Ishikawa (cell line): ENCODE results near the gene PCID2.

ENCODE experiments used
- CREB1 ChIP-seq: IDR thresholded peaks from 2 replicates; pipeline ENCODE4 v1.6.1; 2012; ENCODE audit warnings: low read depth
- EGR1 ChIP-seq: IDR thresholded peaks from 2 replicates; pipeline ENCODE4 v1.6.1; 2012
- EP300 ChIP-seq: IDR thresholded peaks from 2 replicates; pipeline ENCODE4 v1.6.1; 2012; ENCODE audit warnings: borderline replicate concordance
- FOXM1 ChIP-seq: IDR thresholded peaks from 2 replicates; pipeline ENCODE4 v1.6.1; 2012; ENCODE audit warnings: low read depth, borderline replicate concordance
- NFIC ChIP-seq: IDR thresholded peaks from 2 replicates; pipeline ENCODE4 v1.6.1; 2012
- RAD21 ChIP-seq: IDR thresholded peaks from 2 replicates; pipeline ENCODE4 v1.6.1; 2012; ENCODE audit warnings: low read depth
- REST ChIP-seq: IDR thresholded peaks from 2 replicates; pipeline ENCODE4 v1.6.1; 2012; ENCODE audit warnings: low read depth, mild to moderate bottlenecking
- TAF1 ChIP-seq: IDR thresholded peaks from 2 replicates; pipeline ENCODE4 v1.6.1; 2012; ENCODE audit warnings: low read depth, mild to moderate bottlenecking
- TEAD4 ChIP-seq: IDR thresholded peaks from 2 replicates; pipeline ENCODE4 v1.6.1; 2012
- USF1 ChIP-seq: IDR thresholded peaks from 2 replicates; pipeline ENCODE4 v1.6.1; 2012
- YY1 ChIP-seq: IDR thresholded peaks from 2 replicates; pipeline ENCODE4 v1.6.1; 2012; ENCODE audit warnings: low read depth
- ZBTB7A ChIP-seq: IDR thresholded peaks from 2 replicates; pipeline ENCODE4 v1.6.1; 2012; ENCODE audit warnings: low read depth

- TF ChIP-seq FOXM1 (no peak), USF1 (no peak), EP300 (no peak), RAD21 (no peak), REST (no peak), ZBTB7A (no peak), EGR1 (no peak), YY1 (no peak), TEAD4 (no peak), TAF1 (no peak), NFIC (no peak), CREB1 (no peak)
Measured at GRCh38 chr13:113205428-113205931, 3.0 kb downstream of the PCID2 start.
